NCI-H2196 treated with DMSO at 0.1 percent for 48 hours (cell line): ENCODE results near the gene SPTBN4.
"Not testable (repeated sequence)": the region's sequence is repeated elsewhere in the genome, so short reads cannot be mapped to it uniquely, and the experiment has no call there.

Experiments used
- DNase-seq: peaks from one replicate; lab custom pipeline; 2025; ENCODE audit not compliant: unreplicated experiment; lab: John Stamatoyannopoulos, UW

The SPTBN4 gene

DNA sequence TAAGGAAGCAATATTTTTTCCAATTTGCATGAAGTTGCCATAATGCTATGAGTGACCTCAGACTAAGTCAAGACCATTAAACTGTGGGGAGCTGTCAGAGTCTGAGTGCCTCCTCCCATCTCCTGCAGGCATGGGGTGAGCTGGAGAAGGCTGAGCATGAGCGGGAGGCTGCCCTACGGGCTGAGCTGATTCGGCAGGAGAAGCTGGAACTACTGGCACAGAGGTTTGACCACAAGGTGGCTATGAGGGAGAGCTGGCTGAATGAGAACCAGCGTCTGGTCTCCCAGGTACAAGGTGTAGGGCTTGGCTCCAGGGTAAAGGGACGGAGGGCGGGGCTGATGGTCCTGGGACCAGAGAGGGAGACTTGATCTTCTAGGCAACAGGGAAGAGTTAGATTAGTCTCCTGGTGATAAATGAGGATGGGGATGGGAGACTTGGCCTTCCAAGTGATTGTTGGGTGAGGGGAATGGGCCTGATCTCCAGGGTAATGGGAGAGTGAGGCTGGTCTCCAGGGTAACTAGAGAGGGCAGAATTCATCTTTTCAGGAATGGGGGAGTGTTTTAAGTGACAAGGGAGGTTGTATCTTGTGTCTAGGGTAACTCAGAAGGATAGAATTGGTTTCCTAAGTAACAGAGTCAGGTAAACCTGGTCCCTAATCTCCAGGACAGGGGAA is 36.0 kb downstream of the SPTBN4 start:
- no peak for DNase-seq

DNA sequence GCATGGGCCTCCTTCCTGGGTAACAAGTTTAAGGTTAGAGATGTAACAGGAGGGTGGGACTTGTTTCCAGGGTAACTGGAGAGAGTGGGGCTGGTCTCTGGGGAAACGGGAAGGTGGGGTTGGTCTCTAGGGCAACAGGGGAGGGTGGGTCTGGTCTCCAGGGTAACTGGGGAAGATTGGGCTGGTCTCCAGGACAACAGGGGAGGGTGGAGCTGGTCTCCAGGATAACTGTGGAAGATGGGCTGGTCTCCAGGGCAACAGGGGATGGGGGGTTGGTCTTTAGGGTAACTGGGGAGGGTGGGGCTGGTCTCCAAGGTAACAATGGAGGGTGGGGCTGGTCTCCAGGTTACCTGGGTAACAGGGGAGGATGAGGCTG is 36.5 kb downstream of the SPTBN4 start:
- peak; percentile 32 for DNase-seq

DNA sequence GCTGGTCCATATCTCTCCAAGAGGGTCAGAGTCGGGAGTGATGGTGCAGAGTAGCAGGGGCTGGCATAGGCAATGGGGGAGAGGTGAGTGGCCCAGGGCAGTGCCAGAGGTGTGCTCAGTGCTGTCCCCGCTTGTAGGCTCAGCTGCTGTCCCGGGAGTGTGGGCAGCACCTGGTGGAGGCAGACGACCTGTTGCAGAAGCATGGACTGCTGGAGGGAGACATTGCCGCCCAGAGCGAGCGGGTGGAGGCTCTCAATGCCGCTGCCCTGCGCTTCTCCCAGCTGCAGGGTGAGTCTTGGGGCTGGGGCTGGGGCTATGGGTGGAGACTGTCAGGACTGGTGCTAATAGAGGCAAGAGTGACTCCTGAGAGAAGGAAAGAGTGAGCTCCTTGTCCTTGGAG is 39.3 kb downstream of the SPTBN4 start:
- DNase-seq: no peak

DNA sequence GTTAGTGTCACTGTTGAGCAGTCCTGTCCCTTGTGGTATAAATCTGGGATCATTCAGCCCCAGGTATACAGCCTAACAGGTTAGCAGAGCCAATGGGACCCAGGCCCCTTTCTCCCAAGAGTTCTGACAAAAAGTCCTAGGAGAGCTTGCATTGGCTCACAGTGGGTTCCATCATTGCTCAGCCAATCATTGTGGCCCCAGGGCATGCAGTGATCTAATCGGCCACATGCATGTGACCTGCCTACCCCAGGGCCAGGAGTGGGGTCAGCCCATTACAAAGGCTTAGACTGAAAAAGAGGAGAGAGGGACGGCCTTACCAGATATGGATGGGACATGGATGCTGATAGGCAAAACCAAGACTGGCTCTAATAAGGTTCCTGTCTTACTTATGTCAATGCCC is 41.1 kb downstream of the SPTBN4 start:
- no peak for DNase-seq

DNA sequence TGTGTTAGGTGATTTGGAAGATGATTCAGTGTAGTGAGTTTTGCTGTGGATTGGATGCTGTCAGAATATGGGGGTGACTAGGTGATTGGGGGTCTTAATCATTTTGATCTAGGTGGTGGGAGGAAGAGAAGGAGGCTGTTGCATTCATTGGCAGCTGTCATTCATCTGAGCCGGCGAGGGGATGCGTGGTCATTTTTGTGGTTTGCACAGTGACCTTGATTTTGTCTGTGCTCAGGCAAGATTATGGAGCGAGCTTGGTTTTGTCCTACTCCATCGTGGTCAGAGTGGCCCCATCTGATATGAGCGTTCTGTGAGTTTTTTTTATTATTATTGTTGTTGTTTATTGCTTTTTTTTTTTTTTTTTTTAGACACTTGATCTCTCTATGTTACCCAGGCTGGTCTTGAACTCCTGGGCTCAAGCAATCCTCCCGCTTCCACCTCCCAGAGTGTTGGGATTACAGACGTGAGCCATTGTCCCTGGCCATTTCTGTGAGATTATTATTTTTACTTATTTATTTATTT is 42.0 kb downstream of the SPTBN4 start:
- no peak for DNase-seq

DNA sequence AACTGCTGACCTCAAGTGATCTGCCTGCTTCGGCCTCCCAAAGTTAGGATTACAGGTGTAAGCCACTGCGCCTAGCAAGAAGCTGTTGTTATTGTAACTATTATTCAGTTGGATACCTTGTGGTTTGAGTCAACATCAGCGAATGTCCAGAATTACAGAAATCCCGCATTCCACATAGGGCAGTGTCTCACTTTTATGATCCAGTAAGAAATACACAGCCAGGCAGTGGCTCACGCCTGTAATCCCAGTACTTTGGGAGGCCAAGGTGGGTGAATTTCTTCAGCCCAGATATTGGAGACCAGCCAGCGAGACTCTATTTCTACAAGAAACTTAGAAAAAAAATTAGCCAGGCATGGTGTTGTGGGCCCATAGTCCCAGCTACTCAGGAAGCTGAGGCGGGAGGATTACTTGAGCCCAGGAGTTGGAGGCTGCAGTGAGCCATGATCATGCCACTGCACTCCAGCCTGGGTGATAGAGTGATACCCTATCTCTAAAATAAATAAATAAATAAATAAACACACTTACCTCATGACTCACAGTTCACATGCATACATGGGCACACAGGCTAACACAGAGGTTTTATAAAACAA is 43.8 kb downstream of the SPTBN4 start:
- DNase-seq: no peak

DNA sequence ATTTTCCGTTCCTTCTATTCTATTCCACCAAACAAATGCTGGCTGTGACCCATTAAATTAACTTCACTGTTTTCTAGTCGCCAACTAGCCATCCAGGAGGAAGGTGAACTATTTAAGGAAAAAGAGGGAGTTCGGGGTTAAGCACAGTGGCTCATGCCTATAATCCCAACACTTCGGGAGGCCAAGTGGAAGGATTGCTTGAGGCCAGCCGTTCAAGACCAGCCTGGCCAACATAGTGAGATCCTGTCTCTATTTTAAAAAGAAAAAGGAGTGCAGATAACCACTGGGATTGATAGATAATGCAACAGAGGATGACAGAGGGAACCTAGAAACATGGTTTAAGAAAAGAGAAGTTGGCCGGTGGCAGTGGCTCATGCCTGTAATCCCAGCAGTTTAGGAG is 44.7 kb downstream of the SPTBN4 start:
- no peak for DNase-seq

DNA sequence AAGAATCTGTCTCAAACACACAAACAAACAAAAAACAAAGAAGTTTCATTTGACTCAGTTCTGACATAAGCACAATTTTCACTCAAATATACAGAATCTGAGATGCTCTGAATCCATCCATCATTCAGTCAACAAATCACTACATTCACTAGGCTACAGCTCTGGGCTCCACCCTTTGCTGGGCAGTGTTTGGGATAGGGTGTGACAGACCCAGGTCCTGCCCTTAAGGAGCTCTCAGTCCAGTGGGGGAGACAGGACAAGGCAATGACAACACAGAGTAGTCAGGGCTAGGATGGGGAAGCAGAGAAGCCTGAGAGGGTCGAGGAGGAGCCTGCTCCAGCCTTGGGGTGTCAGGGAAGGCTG is 45.3 kb downstream of the SPTBN4 start:
- DNase-seq: no peak

DNA sequence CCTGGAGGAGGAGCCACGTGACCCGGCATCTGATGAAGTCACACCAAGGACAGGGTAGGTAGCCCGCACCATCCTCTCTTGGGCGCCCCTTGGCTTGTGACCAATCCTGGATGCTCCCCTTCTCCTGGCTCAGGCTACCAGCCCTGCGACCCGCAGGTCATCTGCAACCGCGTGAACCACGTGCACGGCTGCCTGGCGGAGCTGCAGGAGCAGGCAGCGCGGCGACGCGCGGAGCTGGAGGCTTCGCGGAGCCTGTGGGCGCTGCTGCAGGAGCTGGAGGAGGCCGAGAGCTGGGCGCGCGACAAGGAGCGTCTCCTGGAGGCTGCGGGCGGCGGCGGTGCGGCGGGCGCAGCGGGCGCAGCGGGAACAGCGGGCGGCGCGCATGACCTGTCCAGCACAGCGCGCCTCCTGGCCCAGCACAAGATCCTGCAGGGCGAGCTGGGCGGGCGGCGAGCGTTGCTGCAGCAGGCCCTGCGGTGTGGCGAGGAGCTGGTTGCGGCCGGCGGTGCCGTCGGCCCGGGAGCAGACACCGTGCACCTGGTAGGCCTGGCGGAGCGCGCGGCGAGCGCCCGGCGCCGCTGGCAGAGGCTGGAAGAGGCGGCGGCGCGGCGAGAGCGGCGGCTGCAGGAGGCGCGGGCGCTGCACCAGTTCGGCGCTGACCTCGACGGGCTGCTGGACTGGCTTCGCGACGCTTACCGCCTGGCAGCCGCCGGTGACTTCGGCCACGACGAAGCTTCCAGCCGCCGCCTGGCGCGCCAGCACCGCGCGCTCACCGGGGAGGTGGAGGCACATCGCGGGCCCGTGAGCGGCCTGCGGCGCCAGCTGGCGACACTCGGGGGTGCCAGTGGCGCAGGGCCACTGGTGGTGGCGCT is 45.9 kb downstream of the SPTBN4 start:
- DNase-seq: no peak

DNA sequence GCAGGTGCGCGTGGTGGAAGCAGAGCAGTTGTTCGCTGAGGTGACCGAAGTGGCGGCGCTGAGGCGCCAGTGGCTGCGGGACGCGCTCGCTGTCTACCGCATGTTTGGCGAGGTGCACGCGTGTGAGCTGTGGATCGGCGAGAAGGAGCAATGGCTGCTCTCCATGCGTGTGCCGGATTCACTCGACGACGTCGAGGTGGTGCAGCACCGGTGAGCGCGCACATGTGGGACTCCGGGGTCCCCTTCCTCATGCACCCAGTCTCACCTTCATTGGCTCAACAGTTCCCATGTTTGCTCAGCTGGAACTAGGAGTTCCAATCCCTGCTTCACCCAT is 46.5 kb downstream of the SPTBN4 start:
- DNase-seq: no peak

DNA sequence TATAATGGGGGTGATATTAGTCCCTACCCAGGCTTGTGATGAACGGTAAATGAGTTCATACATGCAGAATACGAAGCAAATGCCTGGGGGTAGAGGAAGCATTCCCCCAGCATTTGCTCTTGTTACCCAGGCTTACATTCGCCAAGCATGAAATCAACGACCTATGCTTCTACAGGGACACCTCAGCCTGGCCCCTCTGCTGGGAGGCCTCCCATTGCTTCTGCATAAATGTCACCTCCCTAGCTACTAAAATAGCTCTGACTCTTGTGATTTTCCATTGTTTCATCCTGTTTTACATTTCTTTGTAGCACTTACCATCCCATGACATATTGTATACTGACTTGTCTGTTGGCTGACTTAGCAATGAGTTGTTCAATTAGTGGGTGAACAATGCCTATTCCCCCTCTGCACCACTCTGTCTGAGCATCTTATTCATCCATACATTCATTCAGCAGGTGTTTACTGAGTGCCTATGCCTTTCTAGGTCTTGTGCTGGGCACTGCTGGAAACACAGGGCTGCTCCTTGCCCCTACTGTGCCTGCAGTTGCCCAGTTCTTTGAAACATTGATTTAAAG is 47.0 kb downstream of the SPTBN4 start:
- no peak for DNase-seq

DNA sequence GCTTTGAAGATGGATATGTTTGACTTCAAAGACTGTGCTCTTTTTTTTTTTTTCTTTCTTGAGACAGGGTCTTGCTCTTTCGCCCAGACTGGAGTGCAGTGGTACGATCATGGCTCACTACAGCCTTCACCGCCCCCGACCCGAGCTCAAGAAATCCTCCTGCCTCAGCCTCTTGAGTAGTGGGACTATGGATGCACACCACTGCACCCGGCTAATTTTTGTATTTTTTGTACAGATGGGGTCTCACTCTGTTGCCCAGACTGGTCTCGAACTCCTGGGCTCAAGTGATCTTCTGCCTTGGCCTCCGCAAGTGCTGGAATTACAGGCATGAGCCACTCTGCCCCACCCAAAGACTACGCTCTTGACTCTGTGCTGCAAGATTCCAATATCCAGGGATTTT is 50.4 kb downstream of the SPTBN4 start:
- DNase-seq: no peak

DNA sequence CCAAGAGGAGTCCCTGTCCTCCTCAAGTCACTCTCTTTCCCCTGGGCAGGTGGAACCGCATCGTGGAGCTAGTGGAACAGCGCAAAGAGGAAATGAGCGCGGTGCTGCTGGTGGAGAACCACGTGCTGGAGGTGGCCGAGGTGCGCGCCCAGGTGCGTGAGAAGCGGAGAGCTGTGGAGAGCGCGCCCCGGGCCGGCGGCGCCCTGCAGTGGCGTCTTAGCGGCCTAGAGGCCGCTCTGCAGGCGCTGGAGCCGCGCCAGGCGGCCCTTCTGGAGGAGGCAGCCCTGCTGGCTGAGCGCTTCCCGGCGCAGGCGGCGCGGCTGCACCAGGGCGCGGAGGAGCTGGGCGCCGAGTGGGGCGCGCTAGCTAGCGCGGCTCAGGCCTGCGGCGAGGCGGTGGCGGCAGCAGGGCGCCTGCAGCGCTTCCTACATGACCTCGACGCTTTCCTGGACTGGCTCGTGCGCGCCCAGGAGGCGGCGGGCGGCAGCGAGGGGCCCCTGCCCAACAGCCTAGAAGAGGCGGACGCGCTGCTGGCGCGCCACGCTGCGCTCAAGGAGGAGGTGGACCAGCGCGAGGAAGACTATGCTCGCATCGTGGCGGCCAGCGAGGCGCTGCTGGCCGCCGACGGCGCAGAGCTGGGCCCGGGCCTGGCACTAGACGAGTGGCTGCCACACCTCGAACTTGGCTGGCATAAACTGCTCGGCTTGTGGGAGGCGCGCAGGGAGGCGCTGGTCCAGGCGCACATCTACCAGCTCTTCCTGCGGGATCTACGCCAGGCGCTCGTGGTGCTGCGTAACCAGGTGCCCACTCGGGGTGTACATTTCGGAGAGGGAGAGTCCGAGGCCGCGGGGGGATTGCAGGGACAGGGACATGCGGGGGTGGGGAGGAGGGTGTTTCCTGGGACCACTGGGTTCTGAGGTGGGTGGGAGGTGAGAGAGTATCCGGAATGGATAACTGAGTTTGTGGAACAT is 52.8 kb downstream of the SPTBN4 start:
- DNase-seq: peak; percentile 82

DNA sequence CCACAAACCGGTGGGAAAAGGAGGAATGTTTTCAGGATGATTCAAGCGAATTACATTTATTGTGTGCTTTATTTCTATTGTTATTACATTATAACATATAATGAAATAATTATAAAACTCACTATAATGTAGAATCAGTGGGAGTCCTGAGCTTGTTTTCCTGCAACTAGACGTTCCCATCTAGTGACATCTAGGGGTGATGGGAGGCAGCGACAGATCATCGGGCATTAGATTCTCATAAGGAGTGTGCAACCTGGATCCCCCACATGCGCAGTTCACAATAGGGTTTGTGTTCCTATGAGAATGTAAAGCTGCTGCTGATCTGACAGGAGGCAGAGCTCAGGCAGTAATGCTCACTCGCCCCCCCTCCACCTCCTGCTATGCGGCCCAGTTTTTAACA is 54.5 kb downstream of the SPTBN4 start:
- DNase-seq: no peak

DNA sequence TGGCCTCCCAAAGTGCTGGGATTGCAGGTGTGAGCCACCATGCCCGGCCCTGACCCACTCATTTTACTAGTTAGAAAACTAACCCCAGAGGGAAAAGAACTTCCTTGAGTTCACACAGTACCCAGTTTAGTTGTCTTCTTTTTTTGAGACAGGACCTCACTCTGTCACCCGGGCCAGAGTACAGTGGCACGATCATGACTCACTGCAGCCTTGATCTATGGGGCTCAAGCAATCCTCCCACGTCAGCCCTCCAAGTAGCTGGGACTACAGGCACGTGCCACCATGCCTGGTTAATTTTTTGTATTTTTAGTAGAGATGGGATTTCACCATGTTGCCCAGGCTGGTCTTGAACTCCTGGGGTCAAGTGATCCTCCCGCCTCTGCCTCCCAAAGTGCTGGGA is 55.1 kb downstream of the SPTBN4 start:
- DNase-seq: not testable (repeated sequence)

DNA sequence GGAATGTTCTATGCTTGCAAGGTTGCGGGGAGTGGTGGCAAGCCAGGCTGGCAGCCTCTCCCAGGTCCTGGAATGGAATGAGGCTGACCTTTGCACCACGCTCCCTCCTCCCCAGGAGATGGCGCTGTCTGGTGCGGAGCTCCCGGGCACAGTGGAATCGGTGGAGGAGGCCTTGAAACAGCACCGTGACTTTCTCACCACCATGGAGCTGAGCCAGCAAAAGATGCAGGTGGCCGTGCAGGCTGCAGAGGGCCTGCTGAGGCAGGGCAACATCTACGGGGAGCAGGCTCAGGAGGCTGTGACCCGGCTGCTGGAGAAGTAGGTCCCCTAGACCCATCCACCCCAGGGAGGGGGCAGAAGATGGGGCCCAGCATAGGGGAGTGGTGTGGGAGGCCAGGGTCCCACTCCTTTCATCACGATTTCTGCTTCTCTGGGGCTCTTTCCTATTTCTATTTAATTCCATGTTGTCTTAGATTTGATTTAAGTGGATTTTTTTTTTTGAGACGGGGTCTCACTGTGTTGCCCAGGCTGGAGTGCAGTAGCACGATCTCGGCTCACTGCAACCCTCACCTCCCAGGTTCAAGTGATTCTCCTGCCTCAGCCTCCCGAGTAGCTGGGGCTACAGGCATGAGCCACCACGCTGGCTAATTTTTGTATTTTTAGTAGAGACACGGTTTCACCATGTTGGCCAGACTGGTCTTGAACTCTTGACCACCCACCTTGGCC is 56.7 kb downstream of the SPTBN4 start:
- peak; percentile 77 for DNase-seq

DNA sequence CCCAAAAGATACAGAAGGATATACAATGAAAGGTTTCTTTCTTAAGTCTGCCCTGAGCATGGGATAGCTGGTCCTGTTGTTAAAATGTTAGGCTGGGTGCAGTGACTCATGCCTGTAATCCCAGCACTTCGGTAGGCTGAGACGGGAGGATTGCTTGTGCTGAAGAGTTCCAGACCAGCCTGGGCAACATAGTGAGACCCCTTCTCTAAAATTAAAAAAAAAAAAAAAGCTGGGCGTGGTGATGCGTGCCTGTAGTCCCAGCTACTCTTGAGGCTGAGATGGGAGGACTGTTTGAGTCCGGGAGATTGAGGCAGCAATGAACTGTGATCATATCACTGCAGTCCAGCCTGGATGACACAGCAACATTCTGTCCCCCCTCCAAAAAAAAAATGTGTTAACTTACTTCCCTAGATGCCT is 57.3 kb downstream of the SPTBN4 start:
- no peak for DNase-seq

DNA sequence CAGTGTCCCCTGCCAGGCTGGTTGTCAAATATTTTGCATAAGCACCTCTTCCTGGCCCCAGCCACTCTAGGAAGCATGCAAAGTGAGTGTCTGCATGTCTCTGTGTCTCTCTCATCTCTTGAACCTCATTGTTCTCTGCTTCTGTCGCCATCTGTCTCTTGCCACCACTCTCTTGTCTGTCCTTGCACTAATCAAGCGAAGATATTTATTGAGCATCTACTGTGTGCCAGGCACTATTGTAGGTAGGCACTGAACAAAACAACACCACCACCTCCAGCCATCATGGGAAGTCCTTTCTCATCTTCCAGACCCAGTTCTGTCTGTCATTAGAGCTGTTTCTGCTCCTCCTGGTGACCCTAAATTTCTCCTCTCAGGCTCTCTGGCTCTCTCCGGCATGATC is 57.9 kb downstream of the SPTBN4 start:
- no peak for DNase-seq

DNA sequence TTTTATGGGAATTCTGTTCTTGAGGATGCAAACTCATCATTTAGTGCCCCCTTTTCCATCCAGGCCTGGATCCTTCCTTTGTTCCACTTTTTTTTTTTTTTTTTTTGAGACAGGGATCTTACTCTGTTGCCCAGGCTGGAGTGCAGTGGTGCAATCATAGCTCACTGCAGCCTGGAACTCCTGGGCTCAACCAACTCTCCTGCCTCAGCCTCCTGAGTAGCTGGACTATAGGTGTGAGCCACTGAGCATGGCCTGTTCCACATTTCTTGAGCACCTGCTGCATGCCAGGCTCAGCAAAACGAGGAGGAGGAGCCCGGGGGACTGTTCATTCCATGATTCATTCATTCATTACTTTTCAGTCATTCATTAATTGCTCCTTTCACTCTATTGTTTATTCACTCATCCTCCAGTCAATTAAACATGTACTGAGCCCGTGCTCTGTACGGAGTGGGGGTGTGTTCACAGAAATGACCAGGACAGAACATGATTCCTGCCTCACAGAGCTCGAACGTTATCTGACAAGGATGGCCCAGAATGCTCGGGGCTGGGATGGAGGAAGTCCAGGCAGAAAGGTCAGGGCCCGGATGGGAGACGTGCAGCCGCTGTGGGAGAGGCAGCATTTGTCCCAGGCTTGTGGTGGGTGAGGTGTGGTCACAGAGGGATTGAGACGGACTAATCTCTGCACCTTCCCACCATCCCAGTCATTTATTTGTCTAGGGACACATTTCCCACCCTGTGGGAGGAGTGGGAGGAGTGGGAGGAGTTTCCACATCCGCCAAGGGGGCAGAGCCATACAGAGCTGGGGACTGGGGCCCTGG is 58.6 kb downstream of the SPTBN4 start:
- DNase-seq: no peak
